Activated T-helper 2 cell treated with anti-CD3 and anti-CD28 coated beads, Interferon-gamma antibody, Interleukin-2, Interleukin-4, amounts not matched to agents 10 μg/mL and 5 μg/mL and 100 μg/mL, durations not matched to agents 14 hours and 24 hours and 36 hours (primary cell): Measurements from ENCODE around the gene ART3. TPM values are rescaled to one million over a fixed set of nuclear protein-coding genes. Genes with fewer than 3 reads are reported as not detected.
A peak's percentile ranks its signal among the peaks of the same experiment; 100 is the strongest.

Experiments
- DNase-seq: peaks from one replicate; pipeline ENCODE4 v3.0.0; 2021; ENCODE audit warnings: low spot score
- H3K27ac Mint-ChIP-seq: one replicate; pipeline ENCODE4 v1.8.0; 2021; ENCODE audit warnings: mixed read lengths
- H3K27me3 Mint-ChIP-seq: one replicate; pipeline ENCODE4 v1.8.0; 2021; ENCODE audit warnings: low read depth, mixed read lengths
- H3K36me3 Mint-ChIP-seq: one replicate; pipeline ENCODE4 v1.8.0; 2021; ENCODE audit warnings: low read depth, mixed read lengths
- H3K4me1 Mint-ChIP-seq: one replicate; pipeline ENCODE4 v1.8.0; 2021; ENCODE audit warnings: low read depth, mixed read lengths
- H3K4me3 Mint-ChIP-seq: one replicate; pipeline ENCODE4 v1.8.0; 2021; ENCODE audit warnings: low read depth, mild to moderate bottlenecking, moderate library complexity, mixed read lengths
- H3K9me3 Mint-ChIP-seq: one replicate; pipeline ENCODE4 v1.8.0; 2021; ENCODE audit warnings: mixed read lengths
- intact Hi-C: fragments of 100-400 bp; cut with micrococcal nuclease; formaldehyde crosslinking; loops from one replicate; pipeline ENCODE4 v1.15.1; 2023
- total RNA-seq: library from RNA; stranded (reverse); gene quantifications from 2 replicates; pipeline ENCODE4 v1.2.3, GENCODE V29; 2022

The ART3 gene
- total RNA-seq, 1 donor from 2014 or later = not detected

GRCh38 chr4:76120199-76120598 is 45.7 kb downstream of the ART3 start:
- Mint-ChIP-seq H3K36me3 (peaks cover 77% of the 10 kb centered on the region), H3K4me1 (no peaks in the 10 kb centered on the region), H3K27ac (no peak overlapping the region), H3K4me3 (no peak overlapping the region), H3K9me3 (no peaks in the 10 kb centered on the region), H3K27me3 (no peaks in the 10 kb centered on the region)
- DNase-seq = no peak
- intact Hi-C loops = no loop called here

GRCh38 chr4:76125816-76126215 is 51.3 kb downstream of the ART3 start:
- Mint-ChIP-seq H3K36me3 (peaks cover 65% of the 10 kb centered on the region), H3K27ac (no peak overlapping the region), H3K4me3 (no peak overlapping the region), H3K9me3 (no peaks in the 10 kb centered on the region), H3K4me1 (no peaks in the 10 kb centered on the region), H3K27me3 (no peaks in the 10 kb centered on the region)
- DNase-seq = no peak
- intact Hi-C loops = no loop called here

GRCh38 chr4:76127754-76128153 is 53.2 kb downstream of the ART3 start:
- intact Hi-C loops = no loop called here
- Mint-ChIP-seq H3K27me3 (no peaks in the 10 kb centered on the region), H3K9me3 (no peaks in the 10 kb centered on the region), H3K36me3 (peaks cover 59% of the 10 kb centered on the region), H3K4me1 (no peaks in the 10 kb centered on the region), H3K4me3 (no peak overlapping the region), H3K27ac (no peak overlapping the region)
- no peak for DNase-seq

GRCh38 chr4:76141241-76141640 is 66.7 kb downstream of the ART3 start:
- Mint-ChIP-seq H3K27ac (no peak overlapping the region), H3K4me1 (peaks cover 19% of the 10 kb centered on the region), H3K27me3 (no peaks in the 10 kb centered on the region), H3K9me3 (no peaks in the 10 kb centered on the region), H3K4me3 (no peak overlapping the region), H3K36me3 (peaks cover 67% of the 10 kb centered on the region)
- intact Hi-C loops = loop anchor here (10.0 kb wide), 1 partner anchor 934 kb away; the partner anchor contains the start of gene CCNI
- no peak for DNase-seq

- DNase-seq = no peak
- H3K36me3 Mint-ChIP-seq = peaks cover 49% of the 10 kb centered on the region
- H3K4me1 Mint-ChIP-seq = peaks cover 26% of the 10 kb centered on the region
- intact Hi-C loops = loop anchor here (10.0 kb wide), 1 partner anchor 930 kb away; the partner anchor contains the start of gene CCNI
- no peaks in the 10 kb centered on the region for H3K9me3 Mint-ChIP-seq
- no peak overlapping the region for H3K27ac Mint-ChIP-seq
- H3K27me3 Mint-ChIP-seq = no peaks in the 10 kb centered on the region
- no peak overlapping the region for H3K4me3 Mint-ChIP-seq
Measured at GRCh38 chr4:76144546-76144945, 70.0 kb downstream of the ART3 start.

- peak; percentile 44 for DNase-seq
- Mint-ChIP-seq H3K27me3 (no peaks in the 10 kb centered on the region), H3K36me3 (peaks cover 21% of the 10 kb centered on the region), H3K9me3 (no peaks in the 10 kb centered on the region), H3K4me3 (peak overlapping the region; percentile 89), H3K4me1 (peaks cover 26% of the 10 kb centered on the region), H3K27ac (peak overlapping the region; percentile 94)
- intact Hi-C loops = loop anchor here (1.0 to 10.0 kb wide), 6 partner anchors 67 to 927 kb away; partner anchors contain the start of genes CCNI, G3BP2, NAAA and RCHY1
Measured at GRCh38 chr4:76147454-76148141, 73.1 kb downstream of the ART3 start.

GRCh38 chr4:76148142-76148865 is 73.8 kb downstream of the ART3 start, which contains the start of gene NUP54:
TSS of gene NUP54 (minus strand) at chr4:76148397. CDS start at chr4:76148374, 23 bp downstream.
- Mint-ChIP-seq H3K9me3 (no peaks in the 10 kb centered on the region), H3K4me3 (peak within 1 kb of the TSS; percentile 89), H3K4me1 (peaks cover 23% of the 10 kb centered on the region), H3K27me3 (no peaks in the 10 kb centered on the region), H3K27ac (peak within 1 kb of the TSS; percentile 94), H3K36me3 (peaks cover 14% of the 10 kb centered on the region)
- DNase-seq = peak; percentile 94
- intact Hi-C loops = loop anchor here (1.0 to 10.0 kb wide), 6 partner anchors 66 to 926 kb away; partner anchors contain the start of genes CCNI, G3BP2, NAAA and RCHY1

- no peaks in the 10 kb centered on the region for H3K9me3 Mint-ChIP-seq
- peaks cover 6% of the 10 kb centered on the region for H3K4me1 Mint-ChIP-seq
- H3K27me3 Mint-ChIP-seq = peaks cover 3% of the 10 kb centered on the region
- no peak for DNase-seq
- no peaks in the 10 kb centered on the region for H3K36me3 Mint-ChIP-seq
- no peak overlapping the region for H3K27ac Mint-ChIP-seq
- intact Hi-C loops = no loop called here
- no peak overlapping the region for H3K4me3 Mint-ChIP-seq
Measured at GRCh38 chr4:76153356-76153755, 78.8 kb downstream of the ART3 start.

GRCh38 chr4:76155979-76156378 is 81.5 kb downstream of the ART3 start:
- Mint-ChIP-seq H3K4me1 (no peaks in the 10 kb centered on the region), H3K4me3 (no peak overlapping the region), H3K27ac (no peak overlapping the region), H3K36me3 (no peaks in the 10 kb centered on the region), H3K9me3 (no peaks in the 10 kb centered on the region), H3K27me3 (peaks cover 3% of the 10 kb centered on the region)
- no peak for DNase-seq
- intact Hi-C loops = no loop called here

- Mint-ChIP-seq H3K27me3 (peaks cover 3% of the 10 kb centered on the region), H3K27ac (no peak overlapping the region), H3K4me1 (no peaks in the 10 kb centered on the region), H3K4me3 (no peak overlapping the region), H3K36me3 (no peaks in the 10 kb centered on the region), H3K9me3 (no peaks in the 10 kb centered on the region)
- no peak for DNase-seq
- intact Hi-C loops = no loop called here
Measured at GRCh38 chr4:76156635-76157034, 82.1 kb downstream of the ART3 start.

- no peak for DNase-seq
- H3K9me3 Mint-ChIP-seq = no peaks in the 10 kb centered on the region
- H3K36me3 Mint-ChIP-seq = no peaks in the 10 kb centered on the region
- intact Hi-C loops = no loop called here
- H3K4me3 Mint-ChIP-seq = no peak overlapping the region
- H3K27ac Mint-ChIP-seq = no peak overlapping the region
- H3K27me3 Mint-ChIP-seq = peaks cover 3% of the 10 kb centered on the region
- H3K4me1 Mint-ChIP-seq = no peaks in the 10 kb centered on the region
Measured at GRCh38 chr4:76160355-76160754, 85.8 kb downstream of the ART3 start.
